HG03025 (cell line): ENCODE results near the gene LRRC7.
"Not testable (repeated sequence)": the region's sequence is repeated elsewhere in the genome, so short reads cannot be mapped to it uniquely, and the experiment has no call there.

ENCODE experiments used
- ATAC-seq: cut with Tn5 transposase; IDR thresholded peaks from one replicate; pipeline ENCODE4 v1.9.1; 2021; ENCODE audit warnings: mild to moderate bottlenecking, moderate library complexity; ENCODE audit not compliant: unreplicated experiment, low FRiP score

Gene LRRC7

GRCh38 chr1:69852151-69852550 lies 284.4 kb downstream of the LRRC7 start:
- no peak for ATAC-seq

GRCh38 chr1:69852706-69853105 lies 285.0 kb downstream of the LRRC7 start:
- ATAC-seq, result no peak

- no peak for ATAC-seq
Measured at GRCh38 chr1:69858534-69858933, 290.8 kb downstream of the LRRC7 start.

DNA sequence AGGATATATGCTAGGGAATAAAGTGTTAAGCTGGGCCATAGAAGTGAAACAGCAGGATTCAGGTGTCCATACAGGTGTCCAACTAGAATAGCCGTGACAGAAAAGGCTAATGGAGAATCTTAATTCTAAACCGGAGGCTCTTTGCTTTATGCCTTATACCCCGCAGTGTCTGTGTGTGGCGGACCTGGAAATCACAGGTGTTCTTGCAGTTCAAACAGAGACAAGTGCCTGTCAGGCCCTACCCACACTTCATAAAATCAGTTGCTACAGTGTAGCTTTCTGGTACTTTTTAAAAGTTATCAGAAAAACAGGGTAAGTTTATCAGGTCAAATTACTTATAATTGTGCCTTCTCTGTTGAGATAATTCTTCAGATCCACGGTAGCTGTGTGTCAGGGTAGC lies 293.9 kb downstream of the LRRC7 start:
- ATAC-seq, result no peak

GRCh38 chr1:69862906-69863305 lies 295.2 kb downstream of the LRRC7 start:
- ATAC-seq, result no peak

DNA sequence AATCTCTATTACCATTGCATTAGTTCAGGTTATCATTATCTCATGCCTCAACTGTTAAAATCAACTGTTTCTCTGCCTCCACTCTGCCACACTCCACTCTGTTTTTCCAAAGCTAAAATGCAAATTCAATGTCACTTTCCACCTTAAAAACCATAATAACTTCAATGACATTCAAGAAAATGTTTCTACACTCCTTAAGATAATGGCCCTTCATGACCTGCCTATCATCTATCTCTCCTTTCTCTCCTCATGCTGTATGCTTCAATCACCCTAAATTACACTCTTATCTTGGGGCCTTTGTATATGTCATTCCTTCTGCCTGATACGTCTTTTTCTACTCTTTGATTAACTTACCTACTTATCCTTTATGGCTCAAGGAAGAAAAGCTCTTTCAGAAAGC lies 296.0 kb downstream of the LRRC7 start:
- ATAC-seq, result no peak

GRCh38 chr1:69871412-69871811 lies 303.7 kb downstream of the LRRC7 start:
- no peak for ATAC-seq

GRCh38 chr1:69878338-69878737 lies 310.6 kb downstream of the LRRC7 start:
- ATAC-seq, result no peak

DNA sequence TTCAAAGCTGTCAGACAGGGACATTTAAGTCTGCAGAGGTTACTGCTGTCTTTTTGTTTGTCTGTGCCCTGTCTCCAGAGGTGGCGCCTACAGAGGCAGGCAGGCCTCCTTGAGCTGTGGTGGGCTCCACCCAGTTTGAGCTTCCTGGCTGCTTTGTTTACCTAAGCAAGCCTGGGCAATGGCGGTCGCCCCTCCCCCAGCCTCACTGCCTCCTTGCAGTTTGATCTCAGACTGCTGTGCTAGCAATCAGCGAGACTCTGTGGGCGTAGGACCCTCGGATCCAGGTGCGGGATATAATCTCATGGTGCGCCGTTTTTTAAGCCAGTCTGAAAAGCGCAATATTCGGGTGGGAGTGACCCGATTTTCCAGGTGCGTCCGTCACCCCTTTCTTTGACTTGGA lies 320.3 kb downstream of the LRRC7 start:
- not testable (repeated sequence) for ATAC-seq

GRCh38 chr1:69888657-69889056 lies 320.9 kb downstream of the LRRC7 start:
- no peak for ATAC-seq

GRCh38 chr1:69898403-69898947 lies 330.8 kb downstream of the LRRC7 start:
- no peak for ATAC-seq

- ATAC-seq, result no peak
Measured at GRCh38 chr1:69911301-69911801, 343.6 kb downstream of the LRRC7 start.

- no peak for ATAC-seq
Measured at GRCh38 chr1:69913977-69914376, 346.3 kb downstream of the LRRC7 start.

- no peak for ATAC-seq
Measured at GRCh38 chr1:69914976-69915765, 347.4 kb downstream of the LRRC7 start.

GRCh38 chr1:69919129-69919921 lies 351.6 kb downstream of the LRRC7 start:
- ATAC-seq, result no peak

DNA sequence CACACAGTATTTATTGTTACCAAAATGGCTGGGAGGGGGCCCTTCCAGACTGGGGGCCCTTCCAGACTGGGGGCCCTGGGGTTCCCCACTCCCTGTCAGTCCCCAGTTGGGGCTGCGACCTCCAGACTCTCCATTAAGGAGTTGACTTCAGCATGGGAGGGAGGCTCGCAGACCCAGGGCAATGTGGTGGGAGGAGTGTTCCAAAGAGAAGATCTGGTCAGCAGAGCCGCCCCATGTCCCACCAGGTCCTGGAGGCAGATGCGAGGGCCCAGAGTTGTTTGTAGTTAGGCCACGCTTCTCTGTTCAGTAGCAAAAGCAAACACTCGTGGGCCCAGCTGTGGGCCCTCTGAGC lies 352.2 kb downstream of the LRRC7 start:
- no peak for ATAC-seq

DNA sequence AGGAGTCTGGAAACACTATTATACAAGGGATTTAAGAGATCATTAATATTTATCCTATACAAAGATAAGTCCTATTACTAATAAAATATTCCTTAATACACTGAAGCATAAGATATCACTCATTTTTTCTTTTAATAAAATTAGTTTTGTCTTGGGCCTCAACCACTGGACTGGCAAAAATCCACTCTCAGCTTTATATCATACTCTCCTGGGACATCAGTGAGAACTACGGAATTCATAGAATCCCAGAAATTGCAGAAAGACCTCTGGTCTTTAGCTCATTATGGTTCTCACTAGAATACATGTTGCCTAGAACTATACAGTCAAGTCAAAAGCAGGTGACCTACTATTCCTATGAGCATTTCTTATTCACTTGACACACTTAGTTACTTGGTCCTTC lies 352.7 kb downstream of the LRRC7 start:
- no peak for ATAC-seq

DNA sequence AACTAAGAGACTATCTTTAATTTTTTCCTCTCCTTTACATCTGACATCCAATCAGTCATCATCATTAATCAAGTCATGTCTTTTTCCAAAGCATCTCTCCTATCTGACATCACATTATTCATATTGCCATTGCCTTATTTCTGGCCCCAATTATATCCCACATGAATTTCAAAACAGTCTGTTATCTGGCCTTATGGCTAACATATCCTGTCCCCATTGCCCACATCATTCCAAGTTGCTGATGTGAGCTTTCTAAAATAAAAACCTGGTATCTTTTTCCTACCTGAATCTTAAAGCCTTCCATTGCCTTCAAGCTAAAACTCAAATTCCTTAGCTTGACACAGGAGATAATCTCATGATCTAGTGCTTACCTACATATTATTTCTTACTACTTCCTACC lies 353.8 kb downstream of the LRRC7 start:
- ATAC-seq, result no peak

DNA sequence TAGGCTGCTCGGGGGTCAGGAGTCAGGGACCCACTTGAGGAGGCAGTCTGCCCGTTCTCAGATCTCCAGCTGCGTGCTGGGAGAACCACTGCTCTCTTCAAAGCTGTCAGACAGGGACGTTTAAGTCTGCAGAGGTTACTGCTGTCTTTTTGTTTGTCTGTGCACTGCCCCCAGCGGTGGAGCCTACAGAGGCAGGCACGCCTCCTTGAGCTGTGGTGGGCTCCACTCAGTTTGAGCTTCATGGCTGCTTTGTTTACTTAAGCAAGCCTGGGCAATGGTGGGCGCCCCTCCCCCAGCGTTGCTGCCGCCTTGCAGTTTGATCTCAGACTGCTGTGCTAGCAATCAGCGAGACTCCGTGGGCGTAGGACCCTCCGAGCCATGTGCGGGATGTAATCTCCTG lies 360.5 kb downstream of the LRRC7 start:
- not testable (repeated sequence) for ATAC-seq

GRCh38 chr1:69929308-69930057 lies 361.8 kb downstream of the LRRC7 start:
- ATAC-seq, result no peak

DNA sequence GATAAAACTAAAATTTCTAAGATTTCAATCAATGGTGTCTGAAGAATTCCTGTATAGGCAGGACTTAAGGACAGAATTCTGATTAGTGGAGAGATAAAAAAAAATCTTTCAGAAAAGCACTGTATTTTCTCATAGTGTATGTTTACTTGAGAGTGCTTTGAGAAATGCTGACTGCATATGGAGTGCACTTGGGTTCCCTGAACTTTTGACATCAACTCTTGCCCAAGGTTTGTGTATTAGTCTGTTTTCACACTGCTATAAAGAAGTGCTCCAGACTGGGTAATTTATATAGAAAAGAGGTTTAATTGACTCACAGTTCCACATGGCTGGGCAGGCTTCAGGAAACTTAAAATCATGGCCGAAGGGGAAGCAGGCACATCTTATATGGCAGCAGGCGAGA lies 362.7 kb downstream of the LRRC7 start:
- ATAC-seq, result no peak
